GM12878 (cell line): ENCODE measurements around the gene GSG1. TPM values are rescaled to one million over a fixed set of nuclear protein-coding genes. Genes with fewer than 3 reads are reported as not detected.

Source experiments
- ATAC-seq: fragments of 200-7000 bp; cut with Tn5 transposase; 3 replicates; pipeline ENCODE4 v1.9.1; 2020; ENCODE audit warnings: mild to moderate bottlenecking, moderate library complexity
- BruUV-seq: library from RNA; stranded (reverse); fragments of 400-500 nt; replicated peaks from 2 replicates; lab custom pipeline; 2021; lab: Mats Ljungman, UMichigan
- CTCF ChIA-PET: fragments of 300-600 bp; sonication (Branson Sonifier 250); formaldehyde crosslinking; extraction: SDS; loops from one replicate; lab custom pipeline; 2021; ENCODE audit warnings: inconsistent platforms; lab: Yijun Ruan, JAX
- POLR2A ChIA-PET: fragments of 350-600 bp; formaldehyde crosslinking; extraction: SDS; loops from one replicate; lab custom pipeline; 2021; ENCODE audit warnings: inconsistent platforms; lab: Charles Lee
- RAD21 ChIA-PET: fragments of 300-600 bp; sonication (Branson Sonifier 250); formaldehyde crosslinking; loops from one replicate; lab custom pipeline; 2023; ENCODE audit warnings: antibody characterized with exemption; ENCODE audit not compliant: unreplicated experiment; lab: Charles Lee
- SMC1A ChIA-PET: fragments of 300-600 bp; sonication (Branson Sonifier 250); formaldehyde crosslinking; loops from one replicate; lab custom pipeline; 2023; ENCODE audit not compliant: unreplicated experiment, uncharacterized antibody; lab: Charles Lee
- DNase-seq: peaks from one replicate; pipeline ENCODE4 v3.0.0-alpha.2; 2011; ENCODE audit warnings: low read depth, low spot score
- FAIRE-seq: peaks from 3 replicates; lab custom pipeline; 2011; peaks lifted over from hg19 to GRCh38; lab: Jason Lieb, UNC
- H2AFZ ChIP-seq: 2 replicates; pipeline ENCODE4 v1.6.0; 2011; ENCODE audit warnings: low read depth, low read length, control low read depth; ENCODE audit not compliant: control insufficient read depth
- H3K27ac ChIP-seq: 2 replicates; pipeline ENCODE4 v1.5.1; 2011; ENCODE audit warnings: control low read depth; ENCODE audit not compliant: control insufficient read depth, insufficient read depth
- H3K27me3 ChIP-seq, 2 experiments: replicated peaks in 1 of 2; 2 replicates each; pipeline versions ENCODE4 v1.6.0 to v1.6.1; 2011; ENCODE audit warnings: low read length in 1 of 2; ENCODE audit not compliant: control insufficient read depth in 2 of 2, insufficient read depth in 2 of 2
- H3K36me3 ChIP-seq, 2 experiments: 2 replicates each; pipeline ENCODE4 v1.5.1; 2011; ENCODE audit warnings: low read length in 1 of 2; ENCODE audit not compliant: control insufficient read depth in 2 of 2, insufficient read depth in 2 of 2
- H3K4me1 ChIP-seq: 2 replicates; pipeline ENCODE4 v1.6.1; 2011; ENCODE audit warnings: mild to moderate bottlenecking, low read length, moderate library complexity, mixed read lengths; ENCODE audit not compliant: control insufficient read depth, insufficient read depth
- H3K4me2 ChIP-seq: 2 replicates; pipeline ENCODE4 v1.6.0; 2011; ENCODE audit warnings: control low read depth; ENCODE audit not compliant: control insufficient read depth, insufficient read depth
- H3K4me3 ChIP-seq: fragments of 200-600 bp; sonication (generic); 2 replicates; pipeline ENCODE4 v1.5.1; 2016
- H3K79me2 ChIP-seq: 2 replicates; pipeline ENCODE4 v1.6.0; 2011; ENCODE audit warnings: low read length; ENCODE audit not compliant: control insufficient read depth, insufficient read depth
- H3K9ac ChIP-seq: 2 replicates; pipeline ENCODE4 v1.8.0; 2011; ENCODE audit warnings: low read length, control low read depth, mixed read lengths; ENCODE audit not compliant: control insufficient read depth, insufficient read depth
- H3K9me3 ChIP-seq: replicated peaks from 3 replicates; pipeline ENCODE4 v1.5.1; 2011; ENCODE audit warnings: mild to moderate bottlenecking, low read length; ENCODE audit not compliant: control insufficient read depth, insufficient read depth
- H4K20me1 ChIP-seq: 2 replicates; pipeline ENCODE4 v1.6.0; 2011; ENCODE audit not compliant: control insufficient read depth, insufficient read depth
- CBFB ChIP-seq: IDR thresholded peaks from 2 replicates; pipeline ENCODE4 v1.6.1; 2016; ENCODE audit warnings: antibody characterized with exemption, low read depth
- CBX3 ChIP-seq: fragments of 200-600 bp; sonication (generic); IDR thresholded peaks from 2 replicates; pipeline ENCODE4 v1.6.1; 2016; ENCODE audit warnings: low read depth, borderline replicate concordance
- CEBPB ChIP-seq, 2 experiments: fragments of 150-350 bp in 1 of 2; IDR thresholded peaks; 2 replicates each; pipeline ENCODE4 v1.6.1; 2012 to 2014; ENCODE audit warnings: low read depth in 2 of 2, low read length in 2 of 2, borderline replicate concordance in 1 of 2, inconsistent platforms in 1 of 2
- DPF2 ChIP-seq: fragments of 450-650 bp; IDR thresholded peaks from 2 replicates; pipeline ENCODE4 v1.6.1; 2017; ENCODE audit warnings: mild to moderate bottlenecking
- EGR1 ChIP-seq, 2 experiments: IDR thresholded peaks; 1 replicate in 1 of 2; 2 replicates in 1 of 2; pipeline ENCODE4 v1.6.1; 2011 to 2012; ENCODE audit warnings: low read depth in 2 of 2, low read length in 2 of 2, borderline replicate concordance in 1 of 2, mild to moderate bottlenecking in 1 of 2, moderate library complexity in 1 of 2
- FOXK2 ChIP-seq: fragments of 450-650 bp; IDR thresholded peaks from 2 replicates; pipeline ENCODE4 v1.6.1; 2017; ENCODE audit warnings: mild to moderate bottlenecking, moderate library complexity
- HDAC2 ChIP-seq: fragments of 200-600 bp; sonication (generic); IDR thresholded peaks from 2 replicates; pipeline ENCODE4 v1.6.1; 2017
- HDAC6 ChIP-seq: fragments of 200-600 bp; sonication (generic); IDR thresholded peaks from one replicate; pipeline ENCODE4 v1.8.0; 2017; ENCODE audit warnings: antibody characterized with exemption; ENCODE audit not compliant: unreplicated experiment
- JUND ChIP-seq: IDR thresholded peaks from 2 replicates; pipeline ENCODE4 v1.6.1; 2012; ENCODE audit warnings: low read depth, mild to moderate bottlenecking, low read length, improper control_type of control experiment, moderate library complexity
- MYC ChIP-seq: IDR thresholded peaks from 2 replicates; pipeline ENCODE4 v1.6.1; 2011; ENCODE audit warnings: mild to moderate bottlenecking, low read length, moderate library complexity, inconsistent platforms; ENCODE audit not compliant: insufficient read depth, insufficient replicate concordance, insufficient read length, severe bottlenecking
- POLR2AphosphoS5 ChIP-seq: IDR thresholded peaks from 2 replicates; pipeline ENCODE4 v1.6.1; 2011; ENCODE audit warnings: mild to moderate bottlenecking, low read length, inconsistent platforms
- ZBED1 ChIP-seq: IDR thresholded peaks from 2 replicates; pipeline ENCODE4 v1.6.1; 2016; ENCODE audit warnings: borderline replicate concordance
- ZNF217 ChIP-seq: fragments of 450-650 bp; IDR thresholded peaks from 2 replicates; pipeline ENCODE4 v1.6.1; 2017; ENCODE audit warnings: antibody characterized with exemption, mild to moderate bottlenecking
- WGBS: methylation state at CpG from one replicate; pipeline ENCODE4 v1.1.6; 2016; ENCODE audit warnings: low lambda C conversion rate; ENCODE audit not compliant: insufficient replicate concordance, insufficient coverage; ENCODE audit errors: missing lambda C conversion rate; 5-methylcytosine and 5-hydroxymethylcytosine counted together
- in situ Hi-C: fragments of 300-500 bp; cut with MboI; formaldehyde crosslinking; loops from 9 replicates; pipeline ENCODE4 v1.14.3; 2018; ENCODE audit warnings: mixed read lengths
- intact Hi-C: fragments of 100-400 bp; cut with micrococcal nuclease; formaldehyde crosslinking; loops from one replicate; pipeline ENCODE4 v1.14.2; 2022; ENCODE audit not compliant: unreplicated experiment
- polyA plus RNA-seq, 11 experiments: library from polyadenylated mRNA; depleted of rRNA in 4 of 11; unstranded in 6 of 11; stranded (reverse) in 5 of 11; fragments of >200 nt; fragmentation: Nextera tagmentation in 4 of 11; fragmentation: Illumina TruSeq in 1 of 11; extraction: Ambion mirVana in 4 of 11; extraction: Trizol in 1 of 11; gene quantifications; 1 replicate in 1 of 11; 2 replicates in 10 of 11; pipeline versions ENCODE4 v1.2.1 to v1.2.3, GENCODE V29; 2011 to 2016; ENCODE audit warnings: inconsistent platforms in 2 of 11, missing spikeins in 2 of 11, low read depth in 1 of 11
- total RNA-seq, 4 experiments: library from RNA; depleted of rRNA in 3 of 4; stranded (reverse); fragments of >200 nt in 3 of 4; fragmentation: Illumina TruSeq in 1 of 4; extraction: Trizol in 1 of 4; gene quantifications; 2 replicates each; pipeline versions ENCODE4 v1.2.1 to v1.2.3, GENCODE V29; 2013 to 2021
- TF ChIP-seq, protein P1 (sequence below): IDR thresholded peaks from 2 replicates; pipeline ENCODE4 v1.6.1; 2011; ENCODE audit warnings: low read depth, mild to moderate bottlenecking, low read length, moderate library complexity, borderline replicate concordance; ENCODE audit errors: extremely low read depth
- TF ChIP-seq, protein P2 (sequence below): fragments of 450-650 bp; IDR thresholded peaks from 2 replicates; pipeline ENCODE4 v1.6.1; 2016; ENCODE audit warnings: mild to moderate bottlenecking

GSG1 gene
- total and polyA plus RNA-seq, 10 of the 15 experiments (the other 5 are each of a cell fraction or from before 2014, with no cell fraction given): not detected

DNA sequence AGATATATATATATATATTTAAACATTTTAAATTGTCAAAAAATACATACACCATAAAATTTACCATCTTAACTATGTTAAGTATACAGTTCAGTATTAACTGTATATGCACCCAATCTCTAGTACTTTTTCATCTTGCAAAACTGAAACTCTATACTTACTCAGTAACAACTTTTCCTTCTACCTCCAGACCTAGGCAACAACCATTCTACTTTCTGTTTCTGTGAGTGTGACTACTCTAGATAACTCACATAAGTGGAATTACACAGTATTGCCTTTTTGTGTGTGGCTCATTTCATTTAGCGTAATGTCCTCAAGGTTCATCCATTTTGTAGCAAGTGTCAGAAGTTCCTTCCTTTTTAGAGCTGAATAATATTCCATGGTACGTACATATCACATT lies 51.0 kb downstream of the GSG1 start:
- ChIA-PET SMC1A (no interaction called here), CTCF (no interaction called here), RAD21 (interaction anchor here (1.2 kb wide), 1 partner anchor 160 kb away, joined by 3 read pairs; no protein-coding TSS in a partner anchor), POLR2A (no interaction called here)
- Histone ChIP-seq H3K27me3 (no peaks in the 10 kb centered on the region), H4K20me1 (no peaks in the 10 kb centered on the region), H3K4me2 (no peak overlapping the region), H3K4me1 (no peaks in the 10 kb centered on the region), H3K79me2 (no peaks in the 10 kb centered on the region), H3K9ac (no peak overlapping the region), H3K36me3 (no peaks in the 10 kb centered on the region), H3K4me3 (no peak overlapping the region), H2AFZ (no peak overlapping the region), H3K9me3 (no peaks in the 10 kb centered on the region; the same call in 1 of the 3 replicates), H3K27ac (no peak overlapping the region)
- 43% methylated on average over 2 of the region's 2 CpGs for WGBS
- in situ Hi-C loops (no loop called here), intact Hi-C loops (no loop called here)
- TF ChIP-seq POLR2AphosphoS5 (no peak), CBX3 (no peak), ZNF217 (no peak), HDAC2 (no peak), JUND (no peak), CEBPB (IDR thresholded peaks at IDR 0.05; ENCODE audit: borderline replicate concordance in 1 of 2, low read depth in 2 of 2, low read length in 2 of 2) (no peak), HDAC6 (no peak), MYC (no peak)
- no TSS peak for BruUV-seq
- ATAC-seq (no peak), DNase-seq (no peak), FAIRE-seq (no peak)

- TF ChIP-seq EGR1 (IDR thresholded peaks at IDR 0.05; ENCODE audit: borderline replicate concordance in 1 of 2, low read depth in 2 of 2, low read length in 2 of 2) (no peak), DPF2 (no peak), FOXK2 (no peak), ZBED1 (no peak), CBFB (no peak)
- TF ChIP-seq, protein P1, sequence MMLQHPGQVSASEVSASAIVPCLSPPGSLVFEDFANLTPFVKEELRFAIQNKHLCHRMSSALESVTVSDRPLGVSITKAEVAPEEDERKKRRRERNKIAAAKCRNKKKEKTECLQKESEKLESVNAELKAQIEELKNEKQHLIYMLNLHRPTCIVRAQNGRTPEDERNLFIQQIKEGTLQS: no peak
- TF ChIP-seq, protein P2, sequence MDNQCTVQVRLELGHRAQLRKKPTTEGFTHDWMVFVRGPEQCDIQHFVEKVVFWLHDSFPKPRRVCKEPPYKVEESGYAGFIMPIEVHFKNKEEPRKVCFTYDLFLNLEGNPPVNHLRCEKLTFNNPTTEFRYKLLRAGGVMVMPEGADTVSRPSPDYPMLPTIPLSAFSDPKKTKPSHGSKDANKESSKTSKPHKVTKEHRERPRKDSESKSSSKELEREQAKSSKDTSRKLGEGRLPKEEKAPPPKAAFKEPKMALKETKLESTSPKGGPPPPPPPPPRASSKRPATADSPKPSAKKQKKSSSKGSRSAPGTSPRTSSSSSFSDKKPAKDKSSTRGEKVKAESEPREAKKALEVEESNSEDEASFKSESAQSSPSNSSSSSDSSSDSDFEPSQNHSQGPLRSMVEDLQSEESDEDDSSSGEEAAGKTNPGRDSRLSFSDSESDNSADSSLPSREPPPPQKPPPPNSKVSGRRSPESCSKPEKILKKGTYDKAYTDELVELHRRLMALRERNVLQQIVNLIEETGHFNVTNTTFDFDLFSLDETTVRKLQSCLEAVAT: no peak
- Histone ChIP-seq H3K79me2 (no peaks in the 10 kb centered on the region), H3K27ac (no peak overlapping the region), H3K4me3 (no peak overlapping the region), H3K4me1 (no peaks in the 10 kb centered on the region), H3K9me3 (no peaks in the 10 kb centered on the region; the same call in 1 of the 3 replicates), H4K20me1 (no peaks in the 10 kb centered on the region), H3K4me2 (no peak overlapping the region), H2AFZ (no peak overlapping the region), H3K27me3 (peaks cover 0 to 3% of the 10 kb centered on the region in 2 experiments; a peak in 1 of 4 replicates), H3K9ac (no peak overlapping the region), H3K36me3 (no peaks in the 10 kb centered on the region)
- POLR2A ChIA-PET: no interaction called here
- RAD21 ChIA-PET: no interaction called here
- SMC1A ChIA-PET: interaction anchor here (0.8 kb wide), 1 partner anchor 73 kb away, joined by 3 read pairs; no protein-coding TSS in a partner anchor
- no peak for DNase-seq
- BruUV-seq: no TSS peak
- in situ Hi-C loops: no loop called here
- WGBS: 22% methylated on average over 3 of the region's 3 CpGs
- CTCF ChIA-PET: no interaction called here
- FAIRE-seq: no peak
- no peak for ATAC-seq
- intact Hi-C loops: no loop called here
These were observed 53.7 kb downstream of the GSG1 start for GRCh38 chr12:13049816-13050215.
